ENCODE results near the gene CD300A.

Gene CD300A

DNA sequence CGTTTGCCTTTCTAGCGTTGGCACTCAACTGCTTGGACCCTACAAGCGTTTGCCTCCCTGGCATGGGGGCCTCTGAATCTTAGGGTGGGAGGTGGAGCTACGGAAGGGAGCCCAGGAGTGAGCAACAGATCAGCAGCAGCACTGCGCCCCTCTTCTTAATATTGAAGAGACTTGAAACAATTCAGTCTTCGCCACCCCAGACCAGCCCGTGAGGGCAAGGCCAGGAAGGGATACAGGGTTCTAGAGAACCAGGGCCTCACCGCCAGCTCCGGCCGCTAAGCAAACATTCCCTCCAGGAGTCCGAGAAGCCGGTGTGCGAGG is 36.1 kb upstream of the CD300A start:
- peak overlapping the region; percentile 99 for H3K27ac ChIP-seq (ENCODE audit: low read depth in 2 of 2, low read length in 2 of 2)
- peak overlapping the region; percentile 94 to 97 for H3K9ac ChIP-seq (ENCODE audit: low read depth in 1 of 2, low read length in 2 of 2)
- H3K4me1 ChIP-seq (ENCODE audit: control insufficient read depth in 2 of 2, insufficient read depth in 2 of 2, low read length in 2 of 2), result peaks cover 35 to 49% of the 10 kb centered on the region in 2 donors
- no peaks in the 10 kb centered on the region for H3K27me3 ChIP-seq (ENCODE audit: control insufficient read depth in 2 of 2, insufficient read depth in 2 of 2, low read length in 2 of 2)
- peak overlapping the region; percentile 81 to 85 for H3K4me3 ChIP-seq (ENCODE audit: low read length in 2 of 2)
- H3K36me3 ChIP-seq (ENCODE audit: control insufficient read depth in 2 of 2, insufficient read depth in 2 of 2, low read length in 2 of 2), result no peaks in the 10 kb centered on the region
- no peaks in the 10 kb centered on the region for H3K9me3 ChIP-seq (ENCODE audit: control insufficient read depth in 2 of 2, low read length in 2 of 2)

DNA sequence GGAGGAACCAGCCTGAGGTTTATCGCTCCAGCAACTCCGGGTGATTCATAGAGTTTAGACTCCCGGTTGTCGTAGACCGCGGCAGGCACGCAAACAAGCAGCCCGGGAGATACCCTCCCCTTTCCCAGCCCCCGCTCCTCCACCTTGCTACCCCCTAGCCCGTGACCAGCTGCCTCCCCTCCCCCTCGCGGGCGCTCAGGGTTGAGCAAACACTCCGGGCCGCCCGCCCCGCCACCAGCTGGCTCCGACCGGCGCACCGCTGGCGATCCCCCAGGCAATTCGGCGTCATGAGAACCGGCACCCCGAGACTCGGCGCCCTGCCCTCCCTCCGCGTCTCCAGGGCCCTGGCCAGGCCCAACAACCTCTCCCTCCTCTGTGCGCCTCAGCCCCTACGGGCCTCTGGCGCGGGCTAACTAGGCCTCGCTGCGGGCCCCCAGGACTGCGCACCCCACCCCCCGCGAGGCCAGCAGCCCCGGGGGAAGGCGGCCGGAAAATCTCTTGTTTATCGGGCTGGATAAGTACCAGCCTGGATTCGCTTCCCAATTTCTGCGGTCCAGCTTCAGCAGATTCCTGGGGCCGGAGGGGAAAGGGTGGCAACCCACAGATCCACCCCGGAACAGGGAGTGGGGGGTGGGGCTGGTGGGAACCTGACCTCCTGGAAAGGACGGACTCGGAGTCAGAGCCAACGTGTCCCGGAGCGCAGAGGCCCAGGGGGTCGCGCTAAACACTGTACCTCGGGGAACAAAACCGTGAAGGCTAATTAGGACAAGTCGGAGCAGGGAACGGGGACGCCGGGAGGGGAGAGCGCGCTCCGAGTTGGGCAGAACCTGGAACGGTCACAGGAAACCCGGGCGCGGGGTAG is 35.5 kb upstream of the CD300A start:
- Histone ChIP-seq H3K27me3 (ENCODE audit: control insufficient read depth in 2 of 2, insufficient read depth in 2 of 2, low read length in 2 of 2) (no peaks in the 10 kb centered on the region), H3K9ac (ENCODE audit: low read depth in 1 of 2, low read length in 2 of 2) (peak overlapping the region; percentile 94 to 97), H3K4me1 (ENCODE audit: control insufficient read depth in 2 of 2, insufficient read depth in 2 of 2, low read length in 2 of 2) (peaks cover 40 to 55% of the 10 kb centered on the region in 2 donors), H3K9me3 (ENCODE audit: control insufficient read depth in 2 of 2, low read length in 2 of 2) (no peaks in the 10 kb centered on the region), H3K36me3 (ENCODE audit: control insufficient read depth in 2 of 2, insufficient read depth in 2 of 2, low read length in 2 of 2) (no peaks in the 10 kb centered on the region), H3K27ac (ENCODE audit: low read depth in 2 of 2, low read length in 2 of 2) (peak overlapping the region; percentile 99), H3K4me3 (ENCODE audit: low read length in 2 of 2) (peak overlapping the region; percentile 81 to 85)

GRCh38 chr17:74431568-74432423 is 34.6 kb upstream of the CD300A start, which contains the start of gene GPRC5C:
GPRC5C (plus strand) TSS chr17:74432088; CDS start chr17:74439777, 7,689 bp downstream.
- Histone ChIP-seq H3K4me3 (ENCODE audit: low read length in 2 of 2) (peak within 1 kb of the TSS; percentile 81 to 85), H3K4me1 (ENCODE audit: control insufficient read depth in 2 of 2, insufficient read depth in 2 of 2, low read length in 2 of 2) (peaks cover 44 to 57% of the 10 kb centered on the region in 2 donors), H3K9ac (ENCODE audit: low read depth in 1 of 2, low read length in 2 of 2) (peak within 1 kb of the TSS; percentile 94 to 97), H3K27me3 (ENCODE audit: control insufficient read depth in 2 of 2, insufficient read depth in 2 of 2, low read length in 2 of 2) (no peaks in the 10 kb centered on the region), H3K36me3 (ENCODE audit: control insufficient read depth in 2 of 2, insufficient read depth in 2 of 2, low read length in 2 of 2) (no peaks in the 10 kb centered on the region), H3K27ac (ENCODE audit: low read depth in 2 of 2, low read length in 2 of 2) (peak within 1 kb of the TSS; percentile 99), H3K9me3 (ENCODE audit: control insufficient read depth in 2 of 2, low read length in 2 of 2) (no peaks in the 10 kb centered on the region)

DNA sequence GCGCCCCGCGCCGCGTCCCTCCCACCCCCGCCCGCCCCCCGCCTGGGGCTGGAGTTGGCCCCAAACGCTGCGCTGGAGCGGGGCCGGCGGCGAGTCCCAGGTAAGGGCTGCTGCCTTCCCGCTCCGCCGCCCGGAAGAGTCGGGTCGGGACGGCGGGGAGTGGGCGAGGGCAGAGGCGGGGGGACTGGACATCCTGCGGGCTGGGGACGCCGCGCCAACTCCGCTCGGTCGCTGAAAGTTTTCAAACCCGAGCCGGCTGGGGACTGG is 34.1 kb upstream of the CD300A start:
- Histone ChIP-seq H3K9me3 (ENCODE audit: control insufficient read depth in 2 of 2, low read length in 2 of 2) (no peaks in the 10 kb centered on the region), H3K9ac (ENCODE audit: low read depth in 1 of 2, low read length in 2 of 2) (peak overlapping the region in 1 of 2 donors; percentile 97), H3K4me1 (ENCODE audit: control insufficient read depth in 2 of 2, insufficient read depth in 2 of 2, low read length in 2 of 2) (peaks cover 38 to 56% of the 10 kb centered on the region in 2 donors), H3K27me3 (ENCODE audit: control insufficient read depth in 2 of 2, insufficient read depth in 2 of 2, low read length in 2 of 2) (no peaks in the 10 kb centered on the region), H3K4me3 (ENCODE audit: low read length in 2 of 2) (peak overlapping the region; percentile 80 to 85), H3K27ac (ENCODE audit: low read depth in 2 of 2, low read length in 2 of 2) (peak overlapping the region; percentile 99), H3K36me3 (ENCODE audit: control insufficient read depth in 2 of 2, insufficient read depth in 2 of 2, low read length in 2 of 2) (no peaks in the 10 kb centered on the region)

DNA sequence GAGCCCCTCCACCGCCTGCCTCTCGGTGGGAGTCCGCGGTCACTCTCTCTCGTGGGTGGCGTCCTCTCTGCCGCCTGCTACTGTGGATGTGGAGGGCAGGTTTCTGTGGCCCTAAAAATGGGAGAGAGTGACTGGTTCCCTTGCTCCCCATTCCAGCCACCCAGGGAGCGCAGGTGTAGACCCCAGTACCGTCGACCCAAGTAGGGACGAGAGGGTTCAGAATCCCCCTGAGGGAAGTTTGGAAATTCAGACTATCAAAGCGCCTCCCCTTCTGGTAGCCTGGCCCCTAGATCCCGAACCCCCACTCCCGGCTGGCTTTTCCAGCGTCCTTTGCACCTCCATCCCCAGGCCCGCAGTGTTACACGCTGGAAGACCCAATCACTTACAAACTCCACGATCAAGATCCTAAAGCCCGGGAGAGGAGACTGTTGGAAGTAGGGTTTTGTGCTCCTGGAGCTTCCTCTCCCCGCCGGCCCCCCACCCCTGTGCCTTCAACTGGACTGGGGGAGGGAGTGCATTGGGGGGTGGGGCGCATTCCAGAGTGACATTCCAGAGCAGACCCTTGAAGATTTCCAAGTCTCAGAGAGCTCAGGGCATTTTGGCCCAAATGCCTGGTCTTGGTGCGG is 33.6 kb upstream of the CD300A start:
- H3K27me3 ChIP-seq (ENCODE audit: control insufficient read depth in 2 of 2, insufficient read depth in 2 of 2, low read length in 2 of 2), result no peaks in the 10 kb centered on the region
- no peaks in the 10 kb centered on the region for H3K36me3 ChIP-seq (ENCODE audit: control insufficient read depth in 2 of 2, insufficient read depth in 2 of 2, low read length in 2 of 2)
- H3K9me3 ChIP-seq (ENCODE audit: control insufficient read depth in 2 of 2, low read length in 2 of 2), result no peaks in the 10 kb centered on the region
- H3K4me1 ChIP-seq (ENCODE audit: control insufficient read depth in 2 of 2, insufficient read depth in 2 of 2, low read length in 2 of 2), result peaks cover 33 to 51% of the 10 kb centered on the region in 2 donors
- H3K27ac ChIP-seq (ENCODE audit: low read depth in 2 of 2, low read length in 2 of 2), result peak overlapping the region; percentile 17 to 99
- peak overlapping the region; percentile 80 to 85 for H3K4me3 ChIP-seq (ENCODE audit: low read length in 2 of 2)
- peak overlapping the region; percentile 80 to 97 for H3K9ac ChIP-seq (ENCODE audit: low read depth in 1 of 2, low read length in 2 of 2)

GRCh38 chr17:74433421-74434121 is 32.9 kb upstream of the CD300A start:
- peak overlapping the region; percentile 17 to 99 for H3K27ac ChIP-seq (ENCODE audit: low read depth in 2 of 2, low read length in 2 of 2)
- H3K4me3 ChIP-seq (ENCODE audit: low read length in 2 of 2), result peak overlapping the region; percentile 48 to 55
- H3K9ac ChIP-seq (ENCODE audit: low read depth in 1 of 2, low read length in 2 of 2), result peak overlapping the region in 1 of 2 donors; percentile 97
- no peaks in the 10 kb centered on the region for H3K9me3 ChIP-seq (ENCODE audit: control insufficient read depth in 2 of 2, low read length in 2 of 2)
- H3K36me3 ChIP-seq (ENCODE audit: control insufficient read depth in 2 of 2, insufficient read depth in 2 of 2, low read length in 2 of 2), result no peaks in the 10 kb centered on the region
- no peaks in the 10 kb centered on the region for H3K27me3 ChIP-seq (ENCODE audit: control insufficient read depth in 2 of 2, insufficient read depth in 2 of 2, low read length in 2 of 2)
- H3K4me1 ChIP-seq (ENCODE audit: control insufficient read depth in 2 of 2, insufficient read depth in 2 of 2, low read length in 2 of 2), result peaks cover 30 to 45% of the 10 kb centered on the region in 2 donors

DNA sequence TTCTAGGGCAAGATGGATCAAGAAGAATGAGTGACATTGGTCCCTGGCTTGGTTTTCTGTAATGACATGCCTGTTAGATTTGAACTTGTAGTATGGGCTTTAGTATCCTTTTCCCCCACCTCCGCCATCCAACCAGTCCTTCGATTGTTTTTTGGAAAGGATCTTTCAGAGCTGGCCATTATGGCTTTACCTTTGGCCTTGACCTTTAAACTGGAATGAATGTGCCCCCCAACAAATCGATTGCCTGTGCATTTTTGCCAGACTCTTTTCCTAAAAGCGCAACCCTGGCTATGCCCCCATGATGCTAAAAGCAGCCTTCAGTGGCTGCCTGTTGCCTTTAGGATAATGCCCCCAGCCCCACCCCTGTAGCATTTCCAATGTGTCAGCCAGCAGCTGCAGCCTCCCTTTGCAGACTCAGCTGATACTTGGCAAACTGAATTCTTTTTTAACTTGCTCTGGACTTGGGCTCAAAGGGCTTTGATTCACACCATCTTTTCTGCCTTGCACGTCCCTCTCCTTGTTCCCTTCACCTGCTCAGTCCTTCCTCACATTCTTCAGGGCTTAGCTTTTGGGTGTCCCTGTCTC is 30.6 kb upstream of the CD300A start:
- peak overlapping the region in 1 of 2 donors; percentile 26 for H3K4me3 ChIP-seq (ENCODE audit: low read length in 2 of 2)
- peak overlapping the region; percentile 64 to 65 for H3K27ac ChIP-seq (ENCODE audit: low read depth in 2 of 2, low read length in 2 of 2)
- H3K27me3 ChIP-seq (ENCODE audit: control insufficient read depth in 2 of 2, insufficient read depth in 2 of 2, low read length in 2 of 2), result no peaks in the 10 kb centered on the region
- peaks cover 5 to 6% of the 10 kb centered on the region in 2 donors for H3K36me3 ChIP-seq (ENCODE audit: control insufficient read depth in 2 of 2, insufficient read depth in 2 of 2, low read length in 2 of 2)
- H3K9me3 ChIP-seq (ENCODE audit: control insufficient read depth in 2 of 2, low read length in 2 of 2), result no peaks in the 10 kb centered on the region
- H3K4me1 ChIP-seq (ENCODE audit: control insufficient read depth in 2 of 2, insufficient read depth in 2 of 2, low read length in 2 of 2), result peaks cover 19 to 34% of the 10 kb centered on the region in 2 donors
- peak overlapping the region; percentile 14 to 36 for H3K9ac ChIP-seq (ENCODE audit: low read depth in 1 of 2, low read length in 2 of 2)

GRCh38 chr17:74437702-74438101 is 28.7 kb upstream of the CD300A start:
- Histone ChIP-seq H3K9ac (ENCODE audit: low read depth in 1 of 2, low read length in 2 of 2) (no peak overlapping the region), H3K9me3 (ENCODE audit: control insufficient read depth in 2 of 2, low read length in 2 of 2) (no peaks in the 10 kb centered on the region), H3K27ac (ENCODE audit: low read depth in 2 of 2, low read length in 2 of 2) (no peak overlapping the region), H3K36me3 (ENCODE audit: control insufficient read depth in 2 of 2, insufficient read depth in 2 of 2, low read length in 2 of 2) (peaks cover 5 to 6% of the 10 kb centered on the region in 2 donors), H3K4me3 (ENCODE audit: low read length in 2 of 2) (no peak overlapping the region), H3K4me1 (ENCODE audit: control insufficient read depth in 2 of 2, insufficient read depth in 2 of 2, low read length in 2 of 2) (peaks cover 19 to 35% of the 10 kb centered on the region in 2 donors), H3K27me3 (ENCODE audit: control insufficient read depth in 2 of 2, insufficient read depth in 2 of 2, low read length in 2 of 2) (no peaks in the 10 kb centered on the region)
